ENCODE data around the gene KRT76. TPM values are rescaled to one million over a fixed set of nuclear protein-coding genes. Genes with fewer than 3 reads are reported as not detected.

The KRT76 gene
- total RNA-seq: not detected

GRCh38 chr12:52776913-52777395 lies at the start of gene KRT76:
Gene KRT76 (minus strand): TSS chr12:52777345. CDS start chr12:52777291, 54 bp downstream.

GRCh38 chr12:52813885-52814709 lies 37.0 kb upstream of the KRT76 start, which contains the start of gene KRT4:
Gene KRT4 (minus strand): TSS chr12:52814116. CDS start chr12:52814058, 58 bp downstream.

GRCh38 chr12:52795694-52796428 lies 18.7 kb upstream of the KRT76 start, which contains the start of gene KRT3:
Gene KRT3 (minus strand): TSS chr12:52796117. CDS start chr12:52796042, 75 bp downstream.

Other genes starting within 250 kb of the KRT76 start
- not detected for gene KRT71, start 224.2 kb downstream of the KRT76 start, total RNA-seq
- not detected for gene KRT74, start 203.5 kb downstream of the KRT76 start, total RNA-seq
- 1 to 10 TPM; 5.4 to 5.6 TPM for gene KRT72, start 175.9 kb downstream of the KRT76 start, total RNA-seq
- 1 to 10 TPM; 3.7 to 4.5 TPM for gene KRT73, start 158.8 kb downstream of the KRT76 start, total RNA-seq
- gene KRT2, start 125.1 kb downstream of the KRT76 start, total RNA-seq: under 1 TPM in 1 of 2 experiments, not detected in 1; 0.24 TPM
- gene KRT1, start 96.9 kb downstream of the KRT76 start, total RNA-seq: not detected
- gene KRT77, start 73.8 kb downstream of the KRT76 start, total RNA-seq: not detected
- not detected for gene KRT3, start 18.8 kb upstream of the KRT76 start, total RNA-seq
- gene KRT4, start 36.8 kb upstream of the KRT76 start, total RNA-seq: not detected
- not detected for gene KRT79, start 57.0 kb upstream of the KRT76 start, total RNA-seq
- not detected for gene KRT78, start 71.6 kb upstream of the KRT76 start, total RNA-seq
- not detected for gene KRT8, start 127.7 kb upstream of the KRT76 start, total RNA-seq
- 1 to 10 TPM; 1.6 to 2.0 TPM for gene KRT18, start 171.8 kb upstream of the KRT76 start, total RNA-seq
- 100 to 1,000 TPM; 551 to 607 TPM for gene EIF4B, start 229.1 kb upstream of the KRT76 start, total RNA-seq